Cortex of kidney (tissue), 1 donor: ENCODE results near the gene PLAC8.
"Not testable (repeated sequence)": the region's sequence is repeated elsewhere in the genome, so short reads cannot be mapped to it uniquely, and the experiment has no call there.

ENCODE experiments used
- DNase-seq: peaks from one replicate; lab custom pipeline; 2025; lab: John Stamatoyannopoulos, UW

PLAC8 gene

GRCh38 chr4:83112231-83112630, 2.3 kb downstream of the PLAC8 start:
- DNase-seq: no peak

- not testable (repeated sequence) for DNase-seq
Observed at GRCh38 chr4:83111751-83112141, 2.8 kb downstream of the PLAC8 start.

- DNase-seq: no peak
Observed at GRCh38 chr4:83110970-83111750, 3.4 kb downstream of the PLAC8 start.

- peak; percentile 21 for DNase-seq
Observed at GRCh38 chr4:83110223-83110945, 4.1 kb downstream of the PLAC8 start.

- DNase-seq: no peak
Observed at GRCh38 chr4:83109480-83110222, 4.9 kb downstream of the PLAC8 start.

GRCh38 chr4:83108101-83108861, 6.2 kb downstream of the PLAC8 start:
- no peak for DNase-seq

- no peak for DNase-seq
Observed at GRCh38 chr4:83107631-83108030, 6.9 kb downstream of the PLAC8 start.

GRCh38 chr4:83104991-83105390, 9.5 kb downstream of the PLAC8 start:
- no peak for DNase-seq

- DNase-seq: no peak
Observed at GRCh38 chr4:83096397-83096796, 18.1 kb downstream of the PLAC8 start.

GRCh38 chr4:83093060-83093640, 21.4 kb downstream of the PLAC8 start:
- DNase-seq: no peak

- no peak for DNase-seq
Observed at GRCh38 chr4:83089410-83090157, 24.9 kb downstream of the PLAC8 start.

GRCh38 chr4:83084956-83085355, 29.6 kb downstream of the PLAC8 start:
- not testable (repeated sequence) for DNase-seq

GRCh38 chr4:83083925-83084475, 30.5 kb downstream of the PLAC8 start:
- no peak for DNase-seq

- DNase-seq: no peak
Observed at GRCh38 chr4:83082777-83083176, 31.8 kb downstream of the PLAC8 start.

- no peak for DNase-seq
Observed at GRCh38 chr4:83080561-83080960, 34.0 kb downstream of the PLAC8 start.

- no peak for DNase-seq
Observed at GRCh38 chr4:83075311-83076095, 39.0 kb downstream of the PLAC8 start.

GRCh38 chr4:83074783-83075182, 39.7 kb downstream of the PLAC8 start:
- DNase-seq: not testable (repeated sequence)

- DNase-seq: no peak
Observed at GRCh38 chr4:83074086-83074704, 40.3 kb downstream of the PLAC8 start.

GRCh38 chr4:83071116-83071515, 43.4 kb downstream of the PLAC8 start:
- DNase-seq: no peak
